SK-N-SH (cell line): ENCODE measurements around the gene ERICH6. TPM values are rescaled to one million over a fixed set of nuclear protein-coding genes. Genes with fewer than 3 reads are reported as not detected.

Experiments used
- CTCF ChIA-PET: fragments of 300-600, 350-600 bp; formaldehyde crosslinking; extraction: SDS; loops from one replicate; lab custom pipeline; 2021; lab: Yijun Ruan, JAX
- POLR2A ChIA-PET: fragments of 350-600 bp; sonication (Branson Sonifier 250); formaldehyde crosslinking; extraction: SDS; loops from one replicate; lab custom pipeline; 2020; ENCODE audit warnings: antibody characterized with exemption, inconsistent platforms; lab: Yijun Ruan, JAX
- DNase-seq: peaks from one replicate; pipeline ENCODE4 v3.0.0; 2012
- H2AFZ ChIP-seq: fragments of 200-600 bp; sonication (generic); 2 replicates; pipeline ENCODE4 v1.8.1; 2016; ENCODE audit warnings: antibody characterized with exemption, mild to moderate bottlenecking, low read depth
- H3F3A ChIP-seq: fragments of 200-600 bp; sonication (generic); replicated peaks from 2 replicates; pipeline ENCODE3; 2016; ENCODE audit warnings: antibody characterized with exemption, mild to moderate bottlenecking; ENCODE audit not compliant: insufficient read depth
- H3K27ac ChIP-seq, 2 experiments: fragments of 200-500 bp in 1 of 2; fragments of 200-600 bp in 1 of 2; sonication (Bioruptor generic) in 1 of 2; sonication (generic), shearing (Covaris generic) in 1 of 2; 2 replicates each; pipeline versions ENCODE4 v1.5.1 to v1.6.1; 2014 to 2016; ENCODE audit warnings: low read depth in 2 of 2, inconsistent platforms in 1 of 2, low read length in 1 of 2, mild to moderate bottlenecking in 1 of 2, mixed read lengths in 1 of 2
- H3K27me3 ChIP-seq: fragments of 200-600 bp; sonication (generic), shearing (Covaris generic); 2 replicates; pipeline ENCODE4 v1.6.1; 2016; ENCODE audit warnings: mixed run types; ENCODE audit not compliant: insufficient read depth
- H3K36me3 ChIP-seq, 2 experiments: fragments of 200-500 bp in 1 of 2; fragments of 200-600 bp in 1 of 2; sonication (Bioruptor generic) in 1 of 2; sonication (generic) in 1 of 2; replicated peaks in 1 of 2; 2 replicates each; pipeline versions ENCODE3 to v1.5.1; 2014 to 2016; ENCODE audit warnings: low read length in 1 of 2, mild to moderate bottlenecking in 1 of 2; ENCODE audit not compliant: insufficient read depth in 2 of 2, control insufficient read depth in 1 of 2
- H3K4me1 ChIP-seq, 2 experiments: fragments of 200-500 bp in 1 of 2; fragments of 200-600 bp in 1 of 2; sonication (Bioruptor generic) in 1 of 2; sonication (generic), shearing (Covaris generic) in 1 of 2; 2 replicates each; pipeline versions ENCODE4 v1.5.1 to v1.6.1; 2014 to 2016; ENCODE audit warnings: low read depth in 1 of 2, low read length in 1 of 2, mixed run types in 1 of 2; ENCODE audit not compliant: insufficient read depth in 2 of 2, control insufficient read depth in 1 of 2
- H3K4me2 ChIP-seq: fragments of 200-600 bp; sonication (generic), shearing (Covaris generic); 2 replicates; pipeline ENCODE4 v1.6.1; 2017; ENCODE audit warnings: mixed run types
- H3K4me3 ChIP-seq, 2 experiments: fragments of 200-500 bp in 1 of 2; fragments of 200-600 bp in 1 of 2; sonication (Bioruptor generic) in 1 of 2; sonication (generic), shearing (Covaris generic) in 1 of 2; 2 replicates each; pipeline versions ENCODE4 v1.5.1 to v1.8.1; 2014 to 2016; ENCODE audit warnings: low read depth in 2 of 2, inconsistent platforms in 1 of 2, low read length in 1 of 2, mild to moderate bottlenecking in 1 of 2, mixed read lengths in 1 of 2, moderate library complexity in 1 of 2
- H3K79me2 ChIP-seq: fragments of 200-600 bp; sonication (generic); 2 replicates; pipeline ENCODE4 v1.8.1; 2017; ENCODE audit warnings: mild to moderate bottlenecking; ENCODE audit not compliant: insufficient read depth
- H3K9ac ChIP-seq: fragments of 200-600 bp; sonication (generic); 2 replicates; pipeline ENCODE4 v1.6.1; 2017; ENCODE audit warnings: mixed run types
- H3K9me2 ChIP-seq: fragments of 200-600 bp; sonication (generic); 2 replicates; pipeline ENCODE4 v1.6.1; 2017; ENCODE audit warnings: mixed run types
- H3K9me3 ChIP-seq: fragments of 200-600 bp; sonication (generic); 2 replicates; pipeline ENCODE4 v1.6.1; 2017; ENCODE audit warnings: mixed run types, mild to moderate bottlenecking, moderate library complexity
- H4K20me1 ChIP-seq: fragments of 200-600 bp; sonication (generic); 2 replicates; pipeline ENCODE4 v1.6.1; 2017; ENCODE audit warnings: mild to moderate bottlenecking, mixed run types; ENCODE audit not compliant: insufficient read depth
- CHD2 ChIP-seq: fragments of 150-350 bp; IDR thresholded peaks from 2 replicates; pipeline ENCODE4 v1.6.1; 2018; ENCODE audit warnings: low read length; ENCODE audit not compliant: partially characterized antibody
- ELF1 ChIP-seq: IDR thresholded peaks from 2 replicates; pipeline ENCODE4 v1.4.0; 2012
- EP300 ChIP-seq, 2 experiments: IDR thresholded peaks; 2 replicates each; pipeline versions ENCODE4 v1.4.0 to v1.6.1; 2012; ENCODE audit warnings: borderline replicate concordance in 1 of 2, low read depth in 1 of 2, low read length in 1 of 2
- FOSL2 ChIP-seq: IDR thresholded peaks from 2 replicates; pipeline ENCODE4 v1.4.0; 2012; ENCODE audit warnings: low read depth, mild to moderate bottlenecking, moderate library complexity, borderline replicate concordance
- FOXM1 ChIP-seq: IDR thresholded peaks from 2 replicates; pipeline ENCODE4 v1.4.0; 2012; ENCODE audit warnings: low read depth, mild to moderate bottlenecking
- NFIC ChIP-seq: IDR thresholded peaks from 2 replicates; pipeline ENCODE4 v1.4.0; 2012; ENCODE audit warnings: borderline replicate concordance
- POLR2AphosphoS5 ChIP-seq: IDR thresholded peaks from 2 replicates; pipeline ENCODE4 v1.6.1; 2012; ENCODE audit warnings: low read depth, low read length
- TAF1 ChIP-seq: IDR thresholded peaks from 2 replicates; pipeline ENCODE4 v1.6.1; 2012; ENCODE audit warnings: low read depth, mild to moderate bottlenecking, low read length, moderate library complexity, borderline replicate concordance
- WGBS: methylation state at CpG from one replicate; pipeline ENCODE4 v1.1.6; 2017; ENCODE audit warnings: low lambda C conversion rate; 5-methylcytosine and 5-hydroxymethylcytosine counted together
- polyA plus RNA-seq, 3 experiments: library from polyadenylated mRNA; depleted of rRNA; stranded (reverse); fragments of >200 nt; gene quantifications; 2 replicates each; pipeline ENCODE4 v1.2.3, GENCODE V29; 2012
- TF ChIP-seq, protein P1 (sequence below): fragments of 150-350 bp; IDR thresholded peaks from 2 replicates; pipeline ENCODE4 v1.6.1; 2016; ENCODE audit warnings: mild to moderate bottlenecking, low read depth, low read length
- TF ChIP-seq, protein P2 (sequence below): IDR thresholded peaks from 2 replicates; pipeline ENCODE4; 2012
- TF ChIP-seq, protein P3 (sequence below): IDR thresholded peaks from 2 replicates; pipeline ENCODE4 v1.4.0; 2012; ENCODE audit warnings: low read depth, borderline replicate concordance
- TF ChIP-seq, protein P4 (sequence below): fragments of 200-600 bp; sonication (generic); IDR thresholded peaks from 2 replicates; pipeline ENCODE4 v1.6.1; 2017; ENCODE audit warnings: antibody characterized with exemption, mild to moderate bottlenecking, moderate library complexity
- TF ChIP-seq, protein P5 (sequence below): fragments of 150-350 bp; IDR thresholded peaks from 2 replicates; pipeline ENCODE4 v1.6.1; 2017; ENCODE audit warnings: antibody characterized with exemption, low read length, low read depth, borderline replicate concordance

Gene ERICH6
- polyA plus RNA-seq, 1 of the 3 experiments (the other 2 are of a cell fraction) = 0.08 TPM

DNA sequence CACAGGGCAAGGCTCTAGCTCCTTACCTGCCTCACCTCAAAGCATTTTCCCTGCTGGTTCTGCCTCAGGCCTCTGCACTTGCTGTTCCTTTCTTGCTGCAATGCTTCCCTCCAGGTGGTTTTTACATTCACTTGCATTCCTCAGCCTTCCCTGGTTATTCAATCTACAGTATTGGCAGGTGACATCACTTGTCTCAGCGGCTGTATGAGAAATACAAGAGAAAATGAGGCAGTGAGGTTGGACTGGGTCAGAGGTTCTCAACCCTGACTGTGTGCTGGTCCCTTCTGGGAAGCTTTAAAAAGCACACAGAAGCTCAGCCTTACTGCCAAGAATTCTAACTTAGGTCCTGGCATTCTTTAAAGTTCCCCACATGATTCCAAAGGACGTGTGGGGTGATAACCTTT is 32.6 kb upstream of the ERICH6 start:
- Histone ChIP-seq H3K4me2 (no peak overlapping the region), H3K4me3 (no peak overlapping the region), H3K27ac (no peak overlapping the region), H3K79me2 (peaks cover 4% of the 10 kb centered on the region; the same call in 1 of the 2 replicates), H3K4me1 (peaks cover 3 to 14% of the 10 kb centered on the region in 2 experiments; a peak in 3 of 4 replicates), H3K9me3 (no peaks in the 10 kb centered on the region), H3K36me3 (peaks cover 0 to 7% of the 10 kb centered on the region in 2 experiments), H2AFZ (no peak overlapping the region), H3F3A (no peaks in the 10 kb centered on the region), H4K20me1 (no peaks in the 10 kb centered on the region), H3K27me3 (no peaks in the 10 kb centered on the region), H3K9me2 (no peaks in the 10 kb centered on the region), H3K9ac (no peak overlapping the region)
- ChIA-PET CTCF (interaction anchor here (1.4 to 3.3 kb wide), 2 partner anchors 14 to 51 kb away, joined by 4 to 12 read pairs; no protein-coding TSS in a partner anchor), POLR2A (interaction anchor here (0.6 kb wide), 1 partner anchor 9 kb away, joined by 3 read pairs; no protein-coding TSS in a partner anchor)
- TF ChIP-seq, protein P1, sequence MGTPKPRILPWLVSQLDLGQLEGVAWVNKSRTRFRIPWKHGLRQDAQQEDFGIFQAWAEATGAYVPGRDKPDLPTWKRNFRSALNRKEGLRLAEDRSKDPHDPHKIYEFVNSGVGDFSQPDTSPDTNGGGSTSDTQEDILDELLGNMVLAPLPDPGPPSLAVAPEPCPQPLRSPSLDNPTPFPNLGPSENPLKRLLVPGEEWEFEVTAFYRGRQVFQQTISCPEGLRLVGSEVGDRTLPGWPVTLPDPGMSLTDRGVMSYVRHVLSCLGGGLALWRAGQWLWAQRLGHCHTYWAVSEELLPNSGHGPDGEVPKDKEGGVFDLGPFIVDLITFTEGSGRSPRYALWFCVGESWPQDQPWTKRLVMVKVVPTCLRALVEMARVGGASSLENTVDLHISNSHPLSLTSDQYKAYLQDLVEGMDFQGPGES = no peak
- no peak for DNase-seq
- 62% methylated on average over 2 of the region's 2 CpGs for WGBS

DNA sequence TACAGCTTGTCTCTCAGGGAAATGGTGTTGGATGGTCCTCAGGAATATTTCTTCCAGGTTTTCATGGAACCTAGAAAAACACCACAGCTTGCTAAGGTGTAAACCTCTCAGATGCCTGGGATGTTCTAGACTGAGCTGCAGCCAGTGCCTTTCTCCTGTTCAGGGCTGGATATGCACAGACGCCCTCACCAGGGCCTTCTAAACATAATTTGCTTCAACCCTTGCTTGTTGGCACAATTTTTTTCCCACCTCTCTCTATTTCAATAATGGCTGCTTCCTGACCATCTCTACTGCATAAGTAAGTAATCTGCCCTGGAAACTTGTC is 31.0 kb upstream of the ERICH6 start:
- no peaks in the 10 kb centered on the region for H3K36me3 ChIP-seq
- 88% methylated on average over 1 of the region's 1 CpG for WGBS

More for the DNA sequence above, 31.0 kb upstream of the ERICH6 start:
- Histone ChIP-seq H2AFZ (no peak overlapping the region), H3K4me3 (no peak overlapping the region), H3K79me2 (no peaks in the 10 kb centered on the region), H3K4me2 (no peak overlapping the region), H3K4me1 (peaks cover 3 to 14% of the 10 kb centered on the region in 2 experiments; a peak in 3 of 4 replicates), H3K9me3 (no peaks in the 10 kb centered on the region), H4K20me1 (no peaks in the 10 kb centered on the region), H3K27ac (no peak overlapping the region), H3K9me2 (no peaks in the 10 kb centered on the region), H3F3A (no peaks in the 10 kb centered on the region), H3K9ac (no peak overlapping the region), H3K27me3 (no peaks in the 10 kb centered on the region)
- ChIA-PET POLR2A (no interaction called here), CTCF (no interaction called here)
- TF ChIP-seq FOXM1 (no peak), CHD2 (no peak), FOSL2 (no peak), ELF1 (no peak), NFIC (no peak), TAF1 (no peak), EP300 (IDR thresholded peaks at IDR 0.05; ENCODE audit: borderline replicate concordance in 1 of 2, low read depth in 1 of 2, low read length in 1 of 2) (no peak), POLR2AphosphoS5 (no peak)
- TF ChIP-seq, protein P2, sequence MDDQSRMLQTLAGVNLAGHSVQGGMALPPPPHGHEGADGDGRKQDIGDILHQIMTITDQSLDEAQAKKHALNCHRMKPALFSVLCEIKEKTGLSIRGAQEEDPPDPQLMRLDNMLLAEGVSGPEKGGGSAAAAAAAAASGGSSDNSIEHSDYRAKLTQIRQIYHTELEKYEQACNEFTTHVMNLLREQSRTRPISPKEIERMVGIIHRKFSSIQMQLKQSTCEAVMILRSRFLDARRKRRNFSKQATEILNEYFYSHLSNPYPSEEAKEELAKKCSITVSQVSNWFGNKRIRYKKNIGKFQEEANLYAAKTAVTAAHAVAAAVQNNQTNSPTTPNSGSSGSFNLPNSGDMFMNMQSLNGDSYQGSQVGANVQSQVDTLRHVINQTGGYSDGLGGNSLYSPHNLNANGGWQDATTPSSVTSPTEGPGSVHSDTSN = no peak
- TF ChIP-seq, protein P3, sequence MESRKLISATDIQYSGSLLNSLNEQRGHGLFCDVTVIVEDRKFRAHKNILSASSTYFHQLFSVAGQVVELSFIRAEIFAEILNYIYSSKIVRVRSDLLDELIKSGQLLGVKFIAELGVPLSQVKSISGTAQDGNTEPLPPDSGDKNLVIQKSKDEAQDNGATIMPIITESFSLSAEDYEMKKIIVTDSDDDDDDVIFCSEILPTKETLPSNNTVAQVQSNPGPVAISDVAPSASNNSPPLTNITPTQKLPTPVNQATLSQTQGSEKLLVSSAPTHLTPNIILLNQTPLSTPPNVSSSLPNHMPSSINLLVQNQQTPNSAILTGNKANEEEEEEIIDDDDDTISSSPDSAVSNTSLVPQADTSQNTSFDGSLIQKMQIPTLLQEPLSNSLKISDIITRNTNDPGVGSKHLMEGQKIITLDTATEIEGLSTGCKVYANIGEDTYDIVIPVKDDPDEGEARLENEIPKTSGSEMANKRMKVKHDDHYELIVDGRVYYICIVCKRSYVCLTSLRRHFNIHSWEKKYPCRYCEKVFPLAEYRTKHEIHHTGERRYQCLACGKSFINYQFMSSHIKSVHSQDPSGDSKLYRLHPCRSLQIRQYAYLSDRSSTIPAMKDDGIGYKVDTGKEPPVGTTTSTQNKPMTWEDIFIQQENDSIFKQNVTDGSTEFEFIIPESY = no peak
- TF ChIP-seq, protein P4, sequence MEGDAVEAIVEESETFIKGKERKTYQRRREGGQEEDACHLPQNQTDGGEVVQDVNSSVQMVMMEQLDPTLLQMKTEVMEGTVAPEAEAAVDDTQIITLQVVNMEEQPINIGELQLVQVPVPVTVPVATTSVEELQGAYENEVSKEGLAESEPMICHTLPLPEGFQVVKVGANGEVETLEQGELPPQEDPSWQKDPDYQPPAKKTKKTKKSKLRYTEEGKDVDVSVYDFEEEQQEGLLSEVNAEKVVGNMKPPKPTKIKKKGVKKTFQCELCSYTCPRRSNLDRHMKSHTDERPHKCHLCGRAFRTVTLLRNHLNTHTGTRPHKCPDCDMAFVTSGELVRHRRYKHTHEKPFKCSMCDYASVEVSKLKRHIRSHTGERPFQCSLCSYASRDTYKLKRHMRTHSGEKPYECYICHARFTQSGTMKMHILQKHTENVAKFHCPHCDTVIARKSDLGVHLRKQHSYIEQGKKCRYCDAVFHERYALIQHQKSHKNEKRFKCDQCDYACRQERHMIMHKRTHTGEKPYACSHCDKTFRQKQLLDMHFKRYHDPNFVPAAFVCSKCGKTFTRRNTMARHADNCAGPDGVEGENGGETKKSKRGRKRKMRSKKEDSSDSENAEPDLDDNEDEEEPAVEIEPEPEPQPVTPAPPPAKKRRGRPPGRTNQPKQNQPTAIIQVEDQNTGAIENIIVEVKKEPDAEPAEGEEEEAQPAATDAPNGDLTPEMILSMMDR = no peak
- TF ChIP-seq, protein P5, sequence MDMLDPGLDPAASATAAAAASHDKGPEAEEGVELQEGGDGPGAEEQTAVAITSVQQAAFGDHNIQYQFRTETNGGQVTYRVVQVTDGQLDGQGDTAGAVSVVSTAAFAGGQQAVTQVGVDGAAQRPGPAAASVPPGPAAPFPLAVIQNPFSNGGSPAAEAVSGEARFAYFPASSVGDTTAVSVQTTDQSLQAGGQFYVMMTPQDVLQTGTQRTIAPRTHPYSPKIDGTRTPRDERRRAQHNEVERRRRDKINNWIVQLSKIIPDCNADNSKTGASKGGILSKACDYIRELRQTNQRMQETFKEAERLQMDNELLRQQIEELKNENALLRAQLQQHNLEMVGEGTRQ = no peak
- TF ChIP-seq, protein P1 = no peak
- no peak for DNase-seq
